SK-N-SH treated with all-trans-retinoic acid at 6 μM for 48 hours (cell line): ENCODE results near the gene SNAP25.

Source experiments
- ATAC-seq: fragments of 200-7000 bp; cut with Tn5 transposase; 3 replicates; pipeline ENCODE4 v1.9.1; 2020; ENCODE audit warnings: mild to moderate bottlenecking, moderate library complexity
- ARNTL ChIP-seq: fragments of 450-650 bp; formaldehyde crosslinking; IDR thresholded peaks from 2 replicates; pipeline ENCODE4 v1.5.0; 2020; ENCODE audit warnings: low read depth, mild to moderate bottlenecking, moderate library complexity, borderline replicate concordance
- BACH2 ChIP-seq: fragments of 250-450 bp; sonication (Bioruptor Pico); IDR thresholded peaks from 2 replicates; pipeline ENCODE4 v1.9.0; 2021; ENCODE audit warnings: mild to moderate bottlenecking, borderline replicate concordance
- CREB5 ChIP-seq: fragments of 250-450 bp; sonication (Bioruptor Pico); IDR thresholded peaks from 2 replicates; pipeline ENCODE4 v1.5.1; 2020; ENCODE audit warnings: low read depth, mild to moderate bottlenecking, moderate library complexity
- CSDC2 ChIP-seq: fragments of 250-450 bp; sonication (Bioruptor Pico); IDR thresholded peaks from 2 replicates; pipeline ENCODE4 v1.5.0; 2020; ENCODE audit warnings: mild to moderate bottlenecking, moderate library complexity
- CSRNP3 ChIP-seq: fragments of 250-450 bp; sonication (Bioruptor Pico); IDR thresholded peaks from 2 replicates; pipeline ENCODE4 v1.5.1; 2021; ENCODE audit warnings: mild to moderate bottlenecking, moderate library complexity
- ESRRG ChIP-seq: fragments of 250-450 bp; sonication (Bioruptor Pico); IDR thresholded peaks from 2 replicates; pipeline ENCODE4 v1.6.1; 2021; ENCODE audit warnings: mild to moderate bottlenecking
- GLIS3 ChIP-seq: fragments of 250-450 bp; sonication (Bioruptor Pico); IDR thresholded peaks from 2 replicates; pipeline ENCODE4 v1.5.0; 2020; ENCODE audit warnings: mild to moderate bottlenecking, moderate library complexity
- OSR1 ChIP-seq: fragments of 250-450 bp; sonication (Bioruptor Pico); IDR thresholded peaks from 2 replicates; pipeline ENCODE4 v1.8.0; 2022; ENCODE audit warnings: moderate library complexity, mild to moderate bottlenecking, inconsistent platforms
- PATZ1 ChIP-seq: fragments of 250-450 bp; sonication (Bioruptor Pico); IDR thresholded peaks from 2 replicates; pipeline ENCODE4 v1.8.0; 2020; ENCODE audit warnings: mild to moderate bottlenecking, moderate library complexity, borderline replicate concordance
- POU6F1 ChIP-seq: fragments of 250-450 bp; sonication (Bioruptor Pico); IDR thresholded peaks from 2 replicates; pipeline ENCODE4 v1.8.0; 2021; ENCODE audit warnings: low read depth, mild to moderate bottlenecking, moderate library complexity, borderline replicate concordance
- PPARA ChIP-seq: fragments of 250-450 bp; sonication (Bioruptor Pico); IDR thresholded peaks from 2 replicates; pipeline ENCODE4 v1.5.0; 2020; ENCODE audit warnings: mild to moderate bottlenecking, borderline replicate concordance
- RARB ChIP-seq: fragments of 250-450 bp; sonication (Bioruptor Pico); IDR thresholded peaks from 2 replicates; pipeline ENCODE4 v1.8.0; 2021; ENCODE audit warnings: mild to moderate bottlenecking, moderate library complexity
- SNAI2 ChIP-seq: fragments of 250-450 bp; sonication (Bioruptor Pico); IDR thresholded peaks from 2 replicates; pipeline ENCODE4 v1.5.0; 2020; ENCODE audit warnings: mild to moderate bottlenecking, moderate library complexity
- TCF4 ChIP-seq: fragments of 250-450 bp; sonication (Bioruptor Pico); IDR thresholded peaks from 2 replicates; pipeline ENCODE4 v1.8.0; 2021; ENCODE audit warnings: mild to moderate bottlenecking, moderate library complexity, borderline replicate concordance
- TOX ChIP-seq: fragments of 250-450 bp; sonication (Bioruptor Pico); IDR thresholded peaks from 2 replicates; pipeline ENCODE4 v1.8.0; 2021; ENCODE audit warnings: mild to moderate bottlenecking, moderate library complexity, borderline replicate concordance
- TSHZ2 ChIP-seq: fragments of 250-450 bp; sonication (Bioruptor Pico); IDR thresholded peaks from 2 replicates; pipeline ENCODE4 v1.5.0; 2020; ENCODE audit warnings: mild to moderate bottlenecking, moderate library complexity
- ZC3H10 ChIP-seq: fragments of 250-450 bp; sonication (Bioruptor Pico); IDR thresholded peaks from 2 replicates; pipeline ENCODE4 v1.5.1; 2021; ENCODE audit warnings: mild to moderate bottlenecking, moderate library complexity
- ZFP3 ChIP-seq: fragments of 250-450 bp; sonication (Bioruptor Pico); IDR thresholded peaks from 2 replicates; pipeline ENCODE4 v1.5.0; 2020; ENCODE audit warnings: mild to moderate bottlenecking, moderate library complexity
- ZFP30 ChIP-seq: fragments of 450-650 bp; formaldehyde crosslinking; IDR thresholded peaks from 2 replicates; pipeline ENCODE4 v1.5.0; 2022; ENCODE audit warnings: mild to moderate bottlenecking, moderate library complexity
- ZNF70 ChIP-seq: fragments of 450-650 bp; formaldehyde crosslinking; IDR thresholded peaks from 2 replicates; pipeline ENCODE4 v1.5.0; 2020; ENCODE audit warnings: mild to moderate bottlenecking, moderate library complexity
- ZNF8 ChIP-seq: fragments of 450-650 bp; formaldehyde crosslinking; IDR thresholded peaks from 2 replicates; pipeline ENCODE4 v1.5.0; 2020; ENCODE audit warnings: mild to moderate bottlenecking, moderate library complexity

The SNAP25 gene

GRCh38 chr20:10321138-10321717 lies 102.6 kb downstream of the SNAP25 start:
- no peak for ATAC-seq
- TF ChIP-seq TOX (CRISPR knock-in tag) (no peak), TCF4 (CRISPR knock-in tag) (no peak), ZFP3 (CRISPR knock-in tag) (no peak), ZC3H10 (CRISPR knock-in tag) (no peak)

GRCh38 chr20:10322073-10323012 lies 103.7 kb downstream of the SNAP25 start:
- TF ChIP-seq GLIS3 (CRISPR knock-in tag) (no peak), ZNF8 (CRISPR knock-in tag) (no peak), ZFP30 (CRISPR knock-in tag) (no peak), ZC3H10 (CRISPR knock-in tag) (no peak), SNAI2 (CRISPR knock-in tag) (no peak), ARNTL (CRISPR knock-in tag) (no peak), PATZ1 (no peak), ESRRG (CRISPR knock-in tag) (no peak), RARB (no peak), CSDC2 (CRISPR knock-in tag) (no peak), TOX (CRISPR knock-in tag) (no peak), PPARA (no peak), OSR1 (CRISPR knock-in tag) (no peak)
- no peak for ATAC-seq

GRCh38 chr20:10323729-10324128 lies 105.1 kb downstream of the SNAP25 start:
- no peak for ATAC-seq
- no peak for TF ChIP-seq OSR1 (CRISPR knock-in tag)
- TF ChIP-seq PPARA, result no peak
- TF ChIP-seq ZNF8 (CRISPR knock-in tag), result no peak
- TF ChIP-seq ZNF70 (CRISPR knock-in tag), result no peak
- no peak for TF ChIP-seq CSRNP3 (CRISPR knock-in tag)
- TF ChIP-seq ZFP30 (CRISPR knock-in tag), result no peak

- ATAC-seq, result no peak
- TF ChIP-seq ESRRG (CRISPR knock-in tag) (no peak), PPARA (no peak), ZFP30 (CRISPR knock-in tag) (no peak), ARNTL (CRISPR knock-in tag) (no peak), TOX (CRISPR knock-in tag) (no peak), RARB (no peak), CREB5 (CRISPR knock-in tag) (no peak), BACH2 (no peak), TCF4 (CRISPR knock-in tag) (no peak), CSDC2 (CRISPR knock-in tag) (no peak), TSHZ2 (CRISPR knock-in tag) (no peak), ZC3H10 (CRISPR knock-in tag) (no peak), GLIS3 (CRISPR knock-in tag) (no peak), ZFP3 (CRISPR knock-in tag) (no peak), POU6F1 (CRISPR knock-in tag) (no peak), PATZ1 (no peak)
Measured at GRCh38 chr20:10324198-10324847, 105.7 kb downstream of the SNAP25 start.
